CD4-positive, alpha-beta T cell treated with Interleukin-10 for 1 hour (primary cell): Measurements from ENCODE around the gene PRH2.

Source experiments
- DNase-seq: peaks from one replicate; pipeline ENCODE4 v3.0.0-alpha.2; 2020

Gene PRH2

DNA sequence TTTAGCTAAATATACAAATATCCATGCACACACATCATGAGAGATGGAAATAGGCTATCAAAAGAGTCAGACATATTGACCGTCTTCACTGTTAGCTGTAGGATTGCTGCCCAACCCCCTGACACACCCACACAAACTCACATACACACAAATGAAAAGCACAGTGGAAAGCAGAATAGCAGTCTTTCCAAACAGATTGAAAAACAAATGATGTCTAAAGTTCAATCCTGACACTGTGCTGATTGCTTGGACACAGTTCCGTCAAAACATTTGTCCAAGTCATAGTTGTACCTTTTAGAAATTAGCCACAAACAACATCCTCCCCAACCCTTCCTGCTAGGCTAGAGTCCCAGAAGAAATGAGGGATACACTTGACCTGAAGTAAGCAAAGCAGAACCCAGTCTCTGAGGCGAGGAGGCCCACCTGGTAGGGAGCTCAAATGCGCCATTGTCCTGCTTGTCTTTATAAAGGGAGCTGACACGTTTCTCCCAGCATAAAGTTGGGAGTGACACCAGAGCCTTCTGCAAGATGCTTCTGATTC is at the start of gene PRH2:
Gene PRH2, plus strand, starts transcription at position 491 of the 541 bp plus-strand sequence. Its CDS starts 38 bp downstream, at position 529.
- no peak for DNase-seq

- DNase-seq, result no peak
Observed at GRCh38 chr12:10884086-10884725, 44.8 kb upstream of the PRH2 start, which contains the start of gene PRH1. TSS of gene PRH1 (minus strand) at chr12:10884255. CDS start at chr12:10884217, 38 bp downstream.

- no peak for DNase-seq
Observed at GRCh38 chr12:10889226-10889625, 39.8 kb upstream of the PRH2 start.

- no peak for DNase-seq
Observed at GRCh38 chr12:10891937-10892336, 37.1 kb upstream of the PRH2 start.

GRCh38 chr12:10896854-10897253 is 32.2 kb upstream of the PRH2 start:
- DNase-seq, result no peak

- no peak for DNase-seq
Observed at GRCh38 chr12:10900530-10900929, 28.5 kb upstream of the PRH2 start.

DNA sequence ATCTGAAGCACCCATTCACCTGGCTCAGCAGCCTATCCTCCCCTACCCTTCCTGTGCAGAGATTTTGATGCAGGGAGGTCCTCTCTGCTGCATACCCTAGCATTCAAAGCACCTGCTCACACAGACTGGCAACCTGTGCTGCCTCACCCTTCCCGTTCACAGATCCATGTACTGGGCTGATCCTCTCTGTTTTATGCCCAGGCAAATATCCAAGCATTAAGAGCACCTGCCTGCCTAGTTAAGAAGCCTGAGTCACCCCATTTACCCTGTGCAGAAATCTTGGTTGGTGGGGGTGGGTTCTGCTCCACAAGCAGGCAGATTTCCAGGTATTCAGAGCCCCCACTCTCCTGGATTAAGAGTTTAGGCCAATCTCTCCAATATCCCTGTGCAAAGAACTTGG is 28.1 kb upstream of the PRH2 start:
- no peak for DNase-seq

DNA sequence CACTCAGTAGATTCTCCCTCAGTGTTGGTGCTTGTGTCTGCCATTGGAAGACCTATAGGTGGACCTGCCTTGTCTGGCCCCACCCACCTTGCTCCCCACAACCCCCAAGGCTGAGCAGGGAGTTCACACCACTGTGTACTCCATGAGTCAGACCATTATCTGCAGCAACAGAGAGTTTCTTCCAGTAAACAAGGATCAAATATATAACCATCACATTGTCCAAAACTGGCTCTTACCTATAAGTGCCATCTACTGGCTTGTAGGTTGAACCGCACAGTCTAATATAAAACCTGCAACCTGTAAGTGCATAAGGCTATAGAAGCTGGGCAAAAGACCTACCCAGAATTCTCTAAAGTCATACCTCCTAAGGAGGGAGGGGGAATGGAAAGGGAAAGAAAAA is 27.6 kb upstream of the PRH2 start:
- DNase-seq, result no peak

DNA sequence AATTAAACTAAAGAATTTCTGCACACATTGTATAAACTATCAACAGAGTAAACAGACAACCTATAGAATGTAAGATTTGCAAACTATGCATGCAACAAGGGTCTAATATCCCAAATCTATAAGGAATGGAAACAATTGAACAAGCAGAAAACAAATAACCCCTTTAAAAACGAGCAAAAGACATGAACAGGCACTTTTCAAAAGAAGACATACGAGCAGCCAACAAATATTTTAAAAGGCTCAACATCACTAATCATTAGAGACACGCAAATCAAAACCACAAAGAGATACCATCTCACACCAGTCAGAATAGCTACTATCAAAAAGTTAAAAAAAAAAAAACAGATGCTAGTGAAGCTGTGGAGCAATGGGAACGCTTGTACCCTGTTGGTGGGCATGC is 24.4 kb upstream of the PRH2 start:
- no peak for DNase-seq

GRCh38 chr12:10909462-10909861 is 19.6 kb upstream of the PRH2 start, which contains the start of gene TAS2R13:
TSS of gene TAS2R13 (minus strand) at chr12:10909562. CDS start at chr12:10909298, 264 bp downstream.
- no peak for DNase-seq

DNA sequence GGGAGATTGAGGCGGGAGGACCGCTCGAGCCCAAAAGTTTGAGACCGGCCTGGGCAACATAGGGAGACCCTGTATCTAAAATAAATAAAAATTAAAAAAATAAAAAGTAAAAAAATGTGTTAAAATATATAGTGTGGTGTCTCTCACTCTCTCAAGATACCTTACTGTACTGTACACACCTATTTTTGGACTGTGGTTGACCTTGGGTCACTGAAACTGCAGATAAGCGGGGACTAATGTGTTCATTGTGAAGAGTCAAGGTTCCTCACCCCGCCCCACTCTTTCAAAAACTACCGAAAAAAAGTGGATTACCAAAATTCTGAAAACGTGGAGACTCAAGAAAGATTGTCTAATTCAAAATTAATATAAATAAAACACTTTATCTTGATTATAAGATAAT is 18.7 kb upstream of the PRH2 start:
- DNase-seq, result no peak

- DNase-seq, result no peak
Observed at GRCh38 chr12:10919809-10920208, 9.2 kb upstream of the PRH2 start.

GRCh38 chr12:10926269-10926668 is 2.8 kb upstream of the PRH2 start:
- no peak for DNase-seq

- DNase-seq, result no peak
Observed at GRCh38 chr12:10936506-10936905, 7.5 kb downstream of the PRH2 start.

DNA sequence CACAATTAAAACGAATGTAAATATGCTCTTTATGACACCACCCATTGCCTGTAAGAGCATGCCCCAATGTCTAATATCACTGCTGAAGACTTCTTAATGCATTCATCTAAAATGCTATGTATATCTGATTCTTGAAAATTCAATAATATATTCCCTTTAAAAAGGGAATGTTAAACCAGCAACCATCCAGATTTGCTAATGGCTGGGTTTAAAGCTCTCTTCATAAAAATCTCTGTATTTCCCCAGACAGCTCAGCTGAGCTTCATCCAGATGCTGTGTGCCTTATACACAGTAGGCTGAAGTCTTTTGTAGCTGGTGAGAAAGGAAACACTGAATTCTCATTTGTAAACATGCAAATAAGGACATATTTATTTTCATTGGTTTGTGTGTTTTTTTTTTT is 10.1 kb downstream of the PRH2 start, which contains the start of gene TAS2R14:
Gene TAS2R14, minus strand, starts transcription at position 101 of the 400 bp plus-strand sequence. Its CDS starts 56 bp downstream, at position 45.
- no peak for DNase-seq

DNA sequence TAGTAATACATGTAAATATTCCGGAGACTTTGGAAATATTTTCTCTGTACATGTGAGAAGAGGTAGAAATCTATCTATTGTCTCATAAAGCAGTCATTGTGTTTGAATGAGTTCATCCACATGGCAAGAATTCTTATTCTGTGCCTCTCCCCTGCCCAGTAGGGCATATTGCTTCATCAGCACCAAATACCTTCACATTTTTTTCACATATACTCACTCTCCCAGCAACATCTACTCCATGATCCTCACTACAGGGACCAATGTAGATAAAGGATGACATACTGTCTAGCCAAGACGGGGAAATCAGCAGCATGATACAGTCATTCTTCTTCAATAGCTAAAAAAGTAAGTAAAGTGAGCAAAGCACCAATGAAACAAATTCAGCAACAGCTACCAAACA is 11.4 kb downstream of the PRH2 start:
- no peak for DNase-seq

GRCh38 chr12:10941369-10941768 is 12.3 kb downstream of the PRH2 start:
- DNase-seq, result no peak

GRCh38 chr12:10941916-10942607 is 13.0 kb downstream of the PRH2 start:
- no peak for DNase-seq

DNA sequence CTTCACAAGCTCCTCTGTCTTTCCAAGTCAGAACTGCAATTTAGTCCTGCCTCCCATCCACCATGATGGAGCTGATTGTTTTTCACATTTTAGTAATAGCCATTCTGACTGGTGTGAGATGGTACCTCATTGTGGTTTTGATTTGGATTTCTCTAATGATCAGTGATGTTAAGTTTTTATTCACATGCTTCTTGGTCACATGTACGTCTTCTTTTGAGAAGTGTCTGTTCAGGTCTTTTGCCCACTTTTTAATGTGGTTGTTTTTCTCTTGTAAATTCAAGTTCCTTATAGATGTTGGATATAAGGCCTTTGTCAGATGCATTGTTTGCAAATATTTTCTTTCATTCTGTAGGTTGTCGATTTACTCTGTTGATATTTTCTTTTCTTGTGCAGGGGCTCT is 14.1 kb downstream of the PRH2 start:
- DNase-seq, result no peak

- DNase-seq, result no peak
Observed at GRCh38 chr12:10952645-10953044, 23.6 kb downstream of the PRH2 start.

- DNase-seq, result no peak
Observed at GRCh38 chr12:10956085-10956484, 27.0 kb downstream of the PRH2 start.

DNA sequence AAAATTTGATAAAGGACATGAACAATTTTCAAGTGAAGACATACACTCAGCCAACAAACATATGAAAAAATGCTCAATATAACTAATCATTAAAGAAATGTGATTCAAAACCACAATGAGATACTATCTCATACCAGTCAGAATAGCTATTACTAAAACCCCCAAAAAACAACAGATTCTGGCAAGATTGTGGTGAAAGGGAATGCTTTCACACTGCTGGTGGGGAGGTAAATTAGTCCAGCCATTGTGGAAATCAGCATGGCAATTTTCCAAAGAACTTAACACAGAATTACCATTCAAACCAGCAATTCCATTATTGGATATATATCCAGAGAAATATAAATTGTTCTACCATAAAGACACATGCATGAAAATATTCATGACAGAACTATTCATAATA is 28.7 kb downstream of the PRH2 start:
- DNase-seq, result no peak

DNA sequence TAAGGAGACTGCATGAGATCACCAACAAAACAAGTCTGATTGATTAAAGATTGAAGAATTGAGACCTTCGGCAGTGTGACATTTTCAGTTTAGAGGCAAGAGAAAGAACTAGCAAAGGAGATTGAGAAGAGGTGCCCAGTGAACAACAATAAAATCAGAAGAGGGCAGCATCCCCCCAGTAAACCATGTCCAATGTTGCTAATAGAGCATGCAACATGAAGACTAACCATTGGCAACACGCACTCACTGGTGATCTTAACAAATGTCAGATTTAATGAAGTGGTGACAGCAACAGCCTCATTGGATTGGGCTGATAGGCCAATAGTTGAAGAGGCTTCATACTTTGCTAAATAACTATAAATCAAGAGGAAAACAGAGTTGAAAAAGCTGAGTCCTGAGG is 30.8 kb downstream of the PRH2 start:
- no peak for DNase-seq

DNA sequence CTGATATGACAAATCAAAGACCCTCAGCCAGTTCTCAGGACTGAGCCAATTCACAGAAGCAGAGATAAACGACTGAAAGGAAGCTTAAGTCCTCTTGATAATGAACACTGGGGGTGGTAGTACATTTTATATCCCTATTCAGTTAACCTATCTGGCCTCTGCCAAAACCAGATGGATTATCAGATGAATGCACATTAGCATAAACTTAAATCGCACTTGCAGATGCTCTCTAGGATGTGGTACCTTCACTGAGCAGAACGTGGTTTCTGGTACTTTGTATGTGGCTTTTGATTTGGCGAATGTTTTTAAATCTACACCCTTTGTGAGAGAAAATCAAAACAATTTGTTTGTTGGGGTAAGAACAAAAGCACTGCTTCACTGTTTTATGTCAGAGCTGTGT is 31.2 kb downstream of the PRH2 start:
- DNase-seq, result peak; percentile 21
